Amniotic epithelial cell (primary cell): ENCODE results near the gene CC2D1B.

Experiments used
- DNase-seq: peaks from one replicate; pipeline ENCODE4 v3.0.0-alpha.2; 2010; ENCODE audit warnings: low read depth

CC2D1B gene

GRCh38 chr1:52305417-52306226, 60.4 kb downstream of the CC2D1B start:
- no peak for DNase-seq
